ENCODE data around the gene ATAD2B.

ATAD2B gene

DNA sequence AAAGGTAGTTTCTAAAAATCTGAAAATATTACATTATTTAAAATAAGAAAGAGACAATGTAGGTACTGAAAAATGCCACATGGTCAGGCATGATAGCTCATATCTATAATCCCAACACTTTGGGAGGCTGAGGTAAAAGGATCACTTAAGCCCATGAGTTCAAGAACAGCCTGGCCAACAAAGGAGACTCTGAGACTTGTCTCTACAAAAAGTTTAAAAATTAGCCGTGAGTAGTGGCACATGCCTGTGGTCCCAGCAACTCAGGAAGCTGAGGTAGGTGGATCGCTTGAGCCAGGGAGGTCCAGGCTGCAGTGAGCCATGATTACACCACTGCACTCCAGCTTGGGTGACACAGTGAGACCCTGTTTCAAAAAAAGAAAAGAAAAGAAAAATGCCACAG is 21.8 kb downstream of the ATAD2B start:
- no peak for DNase-seq

DNA sequence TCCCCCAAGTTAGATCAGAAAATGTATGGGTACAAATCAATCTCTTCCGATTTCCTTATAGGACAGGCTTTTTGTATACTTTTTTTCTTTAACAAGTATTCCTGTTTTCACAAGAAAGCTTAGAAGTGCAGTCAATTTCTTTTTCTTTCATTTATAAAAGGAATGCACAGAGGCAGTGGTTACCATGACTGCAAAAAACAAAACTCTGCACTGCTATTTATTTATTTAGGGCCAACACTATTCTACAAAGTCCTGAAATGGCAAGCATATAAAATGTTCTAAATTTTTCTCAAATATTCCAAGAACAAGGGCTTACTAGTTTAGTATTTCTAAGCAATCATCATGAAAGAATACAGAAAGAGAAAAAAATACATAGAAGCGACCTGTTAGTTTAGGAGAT is 22.2 kb downstream of the ATAD2B start:
- DNase-seq = no peak

DNA sequence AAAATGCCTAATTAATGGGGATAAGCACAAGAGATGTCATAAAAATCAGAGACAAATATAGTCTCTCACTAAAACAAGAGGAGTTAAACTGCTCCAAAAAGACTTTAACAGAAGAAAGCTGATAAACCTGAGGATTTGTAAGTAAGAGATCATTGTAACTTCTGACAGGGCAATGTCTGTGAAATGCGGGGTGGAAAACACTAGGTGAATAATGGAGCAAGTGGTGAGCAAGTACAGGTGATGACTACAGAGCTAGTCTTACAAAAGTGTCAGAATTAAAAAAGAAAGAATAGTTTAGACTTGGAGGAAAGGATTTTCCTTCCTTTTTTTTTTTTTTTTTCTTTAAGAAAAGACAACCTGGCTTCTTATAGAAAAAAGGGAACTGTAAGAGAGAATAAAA is 22.7 kb downstream of the ATAD2B start:
- DNase-seq = no peak

DNA sequence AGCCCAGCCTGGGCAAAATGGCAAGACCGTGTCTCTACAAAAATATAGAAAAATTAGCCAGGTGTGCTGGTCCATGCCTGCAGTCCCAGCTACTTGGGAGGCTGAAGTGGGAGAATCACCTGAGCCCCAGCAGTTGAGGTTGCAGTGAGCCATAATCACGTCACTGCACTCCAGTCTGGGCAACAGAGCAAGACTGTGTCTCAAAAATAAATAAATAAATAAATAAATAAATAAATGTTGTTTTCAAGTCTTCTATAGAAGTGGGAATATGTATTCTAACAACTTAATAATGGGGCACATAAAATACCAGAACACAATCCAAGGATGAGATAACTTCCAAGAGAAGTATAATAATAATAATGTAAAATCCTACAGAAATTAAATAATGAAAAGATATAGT is 23.9 kb downstream of the ATAD2B start:
- no peak for DNase-seq

DNA sequence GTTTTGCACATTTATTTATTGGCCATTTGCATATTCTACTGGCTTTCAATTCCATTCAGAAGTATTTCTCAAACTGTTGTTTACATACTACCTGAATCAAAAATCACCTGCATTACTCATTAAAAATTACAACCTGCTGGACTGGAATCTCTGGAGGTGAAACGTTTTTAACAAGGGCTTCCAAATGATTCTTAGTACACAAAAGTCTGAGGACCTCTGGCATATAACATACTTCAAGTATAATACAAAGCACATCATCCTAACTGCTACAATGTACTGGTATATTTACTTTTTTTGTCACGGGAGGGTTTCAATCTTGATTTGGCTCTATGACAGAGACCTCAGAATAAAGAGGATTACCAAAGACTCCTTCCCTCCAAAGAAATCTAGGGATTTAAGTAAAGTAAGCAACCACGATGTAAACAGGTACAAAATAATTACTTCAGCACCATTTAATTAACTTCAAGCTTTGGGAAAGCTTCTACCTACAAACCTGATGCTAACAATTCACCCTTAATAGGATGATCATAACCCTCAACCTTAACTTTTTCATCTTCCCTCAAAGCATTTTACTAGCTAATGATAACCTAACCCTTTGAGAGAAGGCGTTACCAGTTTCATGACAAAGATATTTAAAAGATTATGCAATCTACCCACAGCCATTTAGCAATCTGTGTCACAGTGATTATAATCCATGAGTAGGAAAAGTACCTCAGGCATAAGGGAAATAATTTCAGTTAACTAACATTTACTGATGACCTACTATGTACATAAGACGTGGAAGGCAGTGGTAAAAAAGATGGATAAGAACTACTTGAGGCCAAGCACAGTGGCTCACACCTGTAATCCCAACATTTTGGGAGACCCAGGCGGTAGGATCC is 24.7 kb downstream of the ATAD2B start:
- DNase-seq = no peak

DNA sequence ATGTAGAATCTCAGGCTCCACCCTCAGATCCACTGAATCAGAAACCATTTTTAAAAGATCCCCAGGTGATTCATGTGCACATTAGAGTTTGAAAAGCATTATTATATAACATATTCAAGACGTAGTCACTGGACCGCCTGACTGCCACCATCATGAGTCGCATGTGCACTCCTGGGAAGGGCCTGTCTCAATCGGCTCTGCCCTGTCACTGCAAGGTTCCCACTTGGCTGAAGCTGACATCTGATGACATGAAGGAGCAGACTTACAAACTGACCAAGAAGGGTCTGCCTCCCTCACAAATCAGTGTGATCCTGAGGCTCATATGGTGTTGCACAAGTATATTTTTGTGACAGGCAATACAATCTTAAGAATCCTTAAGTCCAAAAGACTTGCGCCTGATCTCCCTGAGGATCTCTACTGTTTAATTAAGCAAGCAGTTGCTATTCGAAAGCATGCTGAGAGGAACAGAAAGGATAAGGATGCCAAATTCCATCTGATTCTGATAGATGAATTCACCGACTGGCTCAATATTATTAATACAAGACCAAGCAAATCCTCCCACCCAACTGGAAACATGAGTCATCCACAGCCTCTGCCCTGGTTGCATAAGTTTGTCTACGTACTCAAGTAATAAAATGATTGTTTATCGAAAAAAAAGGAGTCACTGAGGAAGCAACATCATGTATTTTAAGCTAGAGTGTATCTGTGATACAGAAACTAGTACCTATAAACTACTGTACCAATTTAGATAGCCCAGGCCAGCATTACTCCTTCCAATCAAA is 26.2 kb downstream of the ATAD2B start:
- DNase-seq = peak; percentile 3

DNA sequence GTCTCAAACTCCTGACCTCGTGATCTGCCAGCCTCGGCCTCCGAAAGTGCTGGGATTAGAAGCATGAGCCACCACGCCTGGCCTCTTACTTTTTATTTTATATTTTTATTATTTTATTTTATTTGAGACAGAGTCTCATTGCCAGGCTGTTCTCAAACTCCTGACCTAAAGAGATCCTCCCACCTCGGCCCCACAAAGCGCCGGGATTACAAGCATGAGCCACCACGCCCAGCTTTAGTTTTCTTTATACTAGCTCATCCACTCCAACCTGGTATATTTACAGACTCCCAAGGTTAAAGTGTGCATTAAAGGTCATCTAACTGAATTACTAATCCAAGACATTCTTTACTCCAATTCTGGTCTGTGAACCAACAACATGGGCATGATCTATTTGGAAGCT is 26.8 kb downstream of the ATAD2B start:
- DNase-seq = no peak

DNA sequence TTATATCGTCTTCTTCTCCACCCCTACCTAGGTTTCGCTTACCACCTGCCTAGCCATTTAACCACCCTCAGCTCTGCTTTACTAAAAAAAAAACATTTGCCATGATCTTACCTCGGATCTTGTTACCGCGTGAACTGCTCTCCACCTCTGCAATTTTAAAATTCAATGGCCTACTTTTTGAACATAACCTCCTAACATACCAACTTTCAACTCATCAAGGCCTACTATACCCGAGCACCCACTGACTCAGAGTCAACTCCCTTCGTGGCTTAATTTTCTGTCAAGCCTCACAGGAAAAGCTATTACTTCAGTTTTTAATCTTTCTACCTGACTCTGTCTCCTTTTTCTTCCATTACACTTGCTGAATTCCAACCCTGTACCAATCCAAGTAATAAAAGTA is 55.7 kb downstream of the ATAD2B start:
- no peak for DNase-seq

DNA sequence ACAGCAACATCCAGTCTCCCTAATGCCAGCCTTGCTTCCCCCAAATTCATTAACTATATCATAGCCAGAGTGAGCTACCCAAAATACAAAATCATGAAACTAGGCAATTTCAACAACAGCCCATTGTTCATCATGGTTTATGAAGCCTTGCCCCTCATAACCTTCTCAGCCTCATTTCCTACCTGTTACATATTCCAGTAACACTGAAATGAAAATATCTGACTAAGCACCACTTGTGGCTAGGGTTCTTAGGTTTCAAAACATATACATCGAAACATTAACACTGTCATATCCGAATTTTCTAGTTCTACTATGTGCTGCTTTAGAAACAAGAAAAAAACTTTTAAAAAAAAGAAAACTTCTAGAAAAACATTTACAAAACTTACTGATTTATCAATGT is 59.5 kb downstream of the ATAD2B start:
- no peak for DNase-seq

DNA sequence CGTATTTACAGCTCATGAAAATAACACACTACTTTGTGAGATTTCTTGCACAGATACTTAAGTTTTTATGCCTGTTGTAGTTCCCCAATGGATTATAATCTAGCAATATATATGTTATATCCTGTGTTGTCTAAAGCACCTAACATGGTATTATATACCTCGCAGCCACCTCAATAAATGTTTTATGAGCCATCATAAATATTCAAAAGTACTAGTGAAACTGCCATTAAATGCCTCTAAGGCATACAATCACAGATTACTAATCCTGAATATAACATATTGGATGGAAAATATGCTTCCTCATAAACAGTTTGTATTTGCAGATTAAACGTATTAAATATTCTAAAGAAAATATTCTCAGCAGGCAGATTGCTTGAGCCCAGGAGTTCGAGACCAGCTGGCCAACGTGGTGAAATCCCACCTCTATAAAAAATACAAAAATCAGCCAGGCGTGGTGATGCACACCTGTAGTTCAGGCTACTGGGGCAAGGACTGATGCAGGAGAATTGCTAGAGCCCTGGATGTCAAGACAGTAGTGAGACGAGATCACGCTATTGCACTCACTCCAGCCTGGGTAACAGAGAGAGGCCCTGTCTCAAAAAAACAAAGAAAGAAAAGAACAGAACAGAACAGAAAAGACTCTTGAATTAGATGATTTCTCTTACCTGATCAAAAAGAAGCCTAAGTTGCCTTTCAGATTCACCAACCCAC is 64.1 kb downstream of the ATAD2B start:
- no peak for DNase-seq

DNA sequence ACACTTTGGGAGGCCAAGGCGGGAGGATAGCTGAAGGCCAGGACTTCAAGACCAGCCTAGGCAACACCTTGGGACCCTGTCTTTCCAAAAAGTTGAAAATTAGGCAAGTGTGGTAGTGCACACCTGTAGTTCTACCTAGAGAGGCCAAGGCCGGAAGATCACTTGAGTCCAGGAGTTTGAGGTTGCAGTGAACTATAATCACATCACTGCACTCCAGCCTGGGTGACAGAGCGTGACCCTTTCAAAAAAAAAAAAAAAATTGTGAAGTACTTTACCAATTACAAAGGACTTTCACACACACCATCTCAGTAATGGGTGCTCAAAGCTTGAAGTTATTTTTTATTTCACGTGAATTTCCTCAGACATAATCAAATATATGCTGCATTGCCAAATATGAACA is 65.0 kb downstream of the ATAD2B start:
- no peak for DNase-seq

DNA sequence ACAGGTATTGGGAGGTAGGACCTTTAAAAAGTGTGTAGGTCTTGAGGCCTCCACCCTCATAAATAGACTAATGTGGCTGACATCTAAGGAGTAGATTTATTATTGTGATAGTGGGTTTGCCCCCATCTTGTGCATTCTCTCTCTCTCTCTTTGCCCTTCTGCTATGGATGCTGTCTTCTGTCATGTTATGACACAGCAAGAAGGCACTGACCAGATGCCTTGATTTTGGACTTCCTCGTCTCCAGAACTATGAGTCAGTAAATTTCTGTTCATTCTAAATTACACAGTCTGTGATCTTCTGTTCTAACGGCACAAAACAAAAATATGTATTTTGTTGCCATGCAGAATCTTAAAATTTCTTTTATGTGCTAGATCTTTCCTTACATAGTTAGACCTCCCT is 66.9 kb downstream of the ATAD2B start:
- DNase-seq = no peak

DNA sequence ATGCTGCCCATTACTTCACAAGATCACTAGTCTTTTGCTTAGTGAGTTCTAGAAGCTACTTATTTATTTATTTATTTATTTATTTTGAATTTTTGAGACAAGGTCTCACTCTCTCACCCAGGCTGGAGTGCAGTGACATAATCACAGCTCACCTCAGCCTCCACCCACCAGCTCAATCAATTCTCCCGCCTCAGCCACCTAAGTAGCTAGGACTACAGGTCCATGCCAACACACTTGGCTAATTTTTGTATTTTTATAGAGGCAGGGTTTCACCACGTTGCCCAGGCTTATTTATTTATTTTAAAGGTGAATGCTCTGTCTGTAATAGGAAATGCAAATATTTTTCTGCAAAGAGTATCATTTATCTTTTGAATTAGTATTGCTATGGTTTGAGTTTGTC is 67.7 kb downstream of the ATAD2B start:
- DNase-seq = no peak

DNA sequence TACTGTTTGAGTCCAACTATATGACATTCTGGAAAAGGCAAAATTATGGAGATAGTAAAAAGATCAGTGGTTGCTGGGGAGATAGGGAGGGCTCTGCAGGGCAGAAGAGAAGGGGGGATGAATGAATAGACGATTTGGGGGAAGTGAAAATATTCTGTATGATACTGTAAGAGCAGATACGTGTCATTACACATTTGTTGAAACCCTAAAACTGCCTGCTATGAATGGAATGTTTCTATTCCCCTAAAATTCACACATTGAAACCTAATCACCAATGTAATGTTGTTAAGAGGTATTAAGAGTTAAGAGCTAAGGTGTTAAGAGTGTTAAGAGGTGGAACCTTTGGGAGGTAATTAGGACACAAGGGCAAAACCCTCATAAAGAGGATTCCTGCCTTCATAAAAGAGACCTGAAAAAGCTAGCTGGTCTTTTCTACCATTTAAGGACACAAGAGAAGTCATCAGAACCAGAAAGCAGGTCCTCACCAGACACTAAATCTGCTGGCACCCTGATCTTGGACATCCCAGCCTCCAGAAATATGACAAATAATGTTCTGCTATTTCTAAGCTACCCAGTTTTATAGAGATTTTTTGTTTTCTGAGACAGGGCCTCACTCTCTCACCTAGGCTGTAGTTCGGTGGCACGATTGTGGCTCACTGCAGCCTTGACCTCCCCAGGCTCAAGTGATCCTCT is 76.2 kb downstream of the ATAD2B start:
- DNase-seq = no peak

DNA sequence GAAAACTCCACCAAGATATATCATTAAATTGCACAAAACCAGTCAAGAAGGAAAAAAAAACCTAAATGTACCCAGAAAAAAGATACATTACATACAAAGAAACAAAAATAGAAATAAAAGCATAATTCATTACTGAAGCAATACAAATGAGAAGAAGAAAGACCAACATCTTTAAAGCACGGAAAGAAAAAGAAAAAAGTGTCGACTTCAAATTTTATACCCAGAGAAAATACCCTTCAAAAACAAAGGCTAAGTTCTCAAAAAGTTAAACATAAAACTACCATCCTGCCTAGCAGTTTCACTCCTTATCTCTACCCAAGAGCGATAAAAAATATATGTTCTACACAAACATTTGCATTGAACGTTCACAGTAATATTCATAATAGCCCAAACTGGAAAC is 82.0 kb downstream of the ATAD2B start:
- no peak for DNase-seq

DNA sequence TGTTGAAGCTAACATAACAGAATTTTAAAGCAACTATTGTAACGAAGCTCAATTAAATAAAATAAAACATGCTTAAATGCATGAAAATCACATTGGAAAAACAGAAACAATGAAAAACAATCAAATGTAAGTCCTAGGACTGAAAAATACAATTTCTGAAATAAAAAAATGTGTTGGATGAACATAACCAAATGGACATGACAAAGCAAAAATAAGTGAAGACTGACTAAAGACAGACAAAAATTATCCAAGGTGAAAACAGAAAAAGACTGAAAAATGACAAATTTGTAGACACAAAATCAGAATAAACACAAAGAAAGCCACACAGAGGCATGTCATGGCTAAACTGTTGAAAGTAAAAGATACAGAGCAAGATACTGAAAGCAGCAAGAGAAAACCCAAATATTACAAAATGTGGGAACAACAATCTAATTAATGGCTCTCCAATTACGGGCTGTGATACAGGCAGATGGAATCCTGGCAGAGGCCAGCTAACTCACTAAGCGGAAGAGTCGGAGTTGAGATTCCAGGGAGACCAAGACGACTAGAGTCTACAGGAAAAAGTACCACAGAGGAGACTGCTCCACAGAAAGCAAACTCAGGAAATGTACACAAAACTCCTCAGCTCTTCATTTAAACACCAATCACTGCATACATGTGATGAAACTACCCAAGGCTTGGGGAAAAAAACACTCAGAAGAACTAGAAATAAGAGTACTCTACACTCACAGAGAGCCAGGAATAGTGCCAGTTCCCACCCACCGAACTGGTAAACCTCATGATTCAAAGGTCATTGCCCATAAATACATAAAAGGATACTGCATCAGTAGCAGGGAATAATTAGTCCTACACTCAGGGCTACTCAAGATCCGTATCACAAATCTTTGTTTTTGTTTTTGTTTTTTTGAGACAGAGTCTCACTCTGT is 83.6 kb downstream of the ATAD2B start:
- DNase-seq = no peak

DNA sequence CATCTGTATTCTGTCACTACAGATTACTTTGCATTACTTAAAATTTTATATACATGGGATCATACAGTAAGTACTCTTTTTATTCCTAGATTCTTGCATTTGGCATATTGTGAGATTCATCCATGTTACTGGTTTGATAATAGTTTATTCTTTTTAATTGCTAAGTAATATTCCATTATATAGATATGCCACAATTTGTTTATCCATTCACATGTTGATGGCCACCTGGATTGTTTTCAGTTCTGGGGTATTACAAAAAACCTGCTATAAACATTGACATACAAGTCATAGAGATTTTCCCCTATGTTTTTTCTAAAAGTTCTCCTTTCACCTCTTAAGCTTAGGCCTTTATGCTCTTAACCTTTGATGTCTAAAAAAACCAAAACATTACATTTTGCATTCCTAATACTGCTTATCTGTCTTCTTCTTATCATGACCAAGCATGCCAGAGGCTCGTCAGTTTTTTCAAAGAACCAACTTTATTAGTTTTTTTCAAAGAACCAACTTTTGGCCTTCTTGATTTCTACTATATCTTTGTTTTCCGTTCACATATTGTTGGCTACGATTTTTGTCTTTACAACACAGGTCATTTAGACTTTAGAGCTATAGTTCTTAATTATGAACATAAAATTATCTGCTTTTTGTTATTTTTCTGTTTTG is 86.9 kb downstream of the ATAD2B start:
- no peak for DNase-seq

DNA sequence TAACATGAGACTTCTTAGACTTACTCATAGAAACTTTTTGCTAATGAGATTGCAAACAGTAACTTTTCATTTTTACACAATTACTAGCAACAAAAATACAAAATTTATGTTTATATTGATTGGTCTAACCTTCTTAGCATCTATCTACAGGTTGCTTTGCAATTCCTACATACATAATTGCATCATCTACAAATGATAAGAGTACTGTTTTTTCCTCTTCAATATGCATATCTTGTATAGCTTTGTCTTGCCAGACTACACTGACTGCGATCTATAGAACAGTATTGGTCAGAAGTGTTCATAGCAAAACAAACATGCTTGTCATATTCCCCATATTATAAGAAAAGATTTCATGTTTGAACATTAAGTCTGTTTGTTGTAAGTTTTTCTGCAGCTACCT is 87.9 kb downstream of the ATAD2B start:
- DNase-seq = no peak

DNA sequence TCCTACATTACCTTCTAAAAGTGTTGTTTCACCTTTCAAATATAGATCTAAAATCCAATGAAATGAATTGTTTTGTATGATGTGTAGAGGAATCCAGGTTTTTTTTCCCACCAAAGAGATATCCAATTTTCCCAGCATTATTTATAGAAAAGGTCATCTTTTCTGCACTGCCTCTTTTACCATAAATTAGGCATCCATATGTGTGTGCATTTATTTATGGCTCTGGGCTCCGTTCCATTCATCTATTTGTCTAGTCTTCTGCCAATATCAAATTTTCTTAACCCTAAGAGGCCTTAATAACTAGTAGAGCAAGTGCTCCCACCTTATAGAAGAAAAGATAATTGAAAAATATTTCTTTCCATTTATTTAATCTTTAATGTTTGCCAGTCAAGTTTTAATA is 88.3 kb downstream of the ATAD2B start:
- DNase-seq = no peak

DNA sequence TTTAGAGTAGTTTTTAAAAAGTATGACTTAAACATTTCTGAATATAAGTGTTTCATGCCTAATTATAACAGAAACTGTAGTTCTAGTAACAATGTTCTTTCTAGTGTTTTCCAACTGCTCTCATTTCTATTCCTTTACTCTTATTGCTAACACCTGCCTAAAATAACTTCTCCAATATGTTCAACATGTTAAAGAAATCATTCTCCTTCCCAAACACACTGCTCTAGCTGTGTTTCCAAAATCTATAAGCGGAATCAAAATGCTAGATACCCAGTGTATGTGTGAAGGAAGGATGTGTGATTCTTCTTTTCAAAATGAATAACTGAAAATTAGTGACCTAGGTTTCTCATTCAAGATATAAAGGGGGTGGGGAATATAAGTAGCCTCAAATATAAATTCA is 89.1 kb downstream of the ATAD2B start:
- DNase-seq = no peak

DNA sequence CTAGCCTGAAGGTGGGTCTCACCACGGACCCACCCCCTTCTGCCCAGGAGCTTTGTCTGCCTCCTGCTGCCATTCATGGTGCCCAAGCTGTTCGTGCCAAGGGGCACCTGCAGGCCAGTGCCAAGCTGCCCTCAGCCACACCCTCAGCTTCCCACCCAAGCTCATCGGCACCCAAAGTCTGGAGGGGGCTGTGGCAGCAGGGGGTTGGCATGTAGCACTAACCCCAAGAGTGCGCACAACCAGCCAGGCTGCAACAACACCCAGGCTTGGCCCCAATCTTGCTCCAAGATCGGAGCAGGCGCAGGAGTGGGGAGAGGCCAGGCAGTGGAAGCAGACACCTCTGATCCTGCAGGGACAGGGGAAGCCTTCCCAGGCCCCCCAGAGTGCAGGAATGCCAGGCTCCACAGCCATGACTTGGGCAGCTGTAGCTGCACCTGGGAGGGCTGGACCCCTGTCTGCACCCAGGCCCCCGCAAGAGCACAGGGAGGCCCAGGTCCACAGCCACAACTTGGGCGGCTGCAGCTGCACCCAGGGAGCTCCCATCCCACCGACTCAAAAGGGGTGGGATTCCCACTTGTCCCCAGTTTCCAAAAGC is 89.9 kb downstream of the ATAD2B start:
- no peak for DNase-seq

Measured in DMS53 (cell line).